ENCODE data around the gene FGFR4. TPM values are rescaled to one million over a fixed set of nuclear protein-coding genes. Genes with fewer than 3 reads are reported as not detected.

Gene FGFR4
- total RNA-seq, 1 experiment from 2014 or later = 291 TPM

DNA sequence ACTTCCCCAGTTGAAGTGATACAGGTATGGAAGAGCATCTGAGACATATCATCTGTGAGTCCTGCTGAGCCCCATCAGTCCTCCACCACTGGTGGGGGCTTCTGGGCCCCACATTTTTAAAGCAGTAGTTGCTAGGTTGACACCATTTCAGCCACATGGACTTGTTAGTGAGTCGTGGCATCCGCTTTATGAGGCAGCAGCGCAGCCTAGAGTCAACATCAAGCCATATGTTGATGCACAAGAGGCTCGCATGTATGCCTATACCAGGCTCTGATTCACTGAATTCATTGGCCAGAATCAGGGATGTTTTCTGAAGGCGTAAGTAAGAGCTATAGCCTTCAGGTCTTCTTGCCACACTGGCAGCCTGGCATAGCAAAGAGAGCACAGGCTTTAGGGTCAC is 37.4 kb upstream of the FGFR4 start:
- Mint-ChIP-seq H3K27me3 (ENCODE audit: unreplicated experiment) (no peaks in the 10 kb centered on the region), H3K36me3 (ENCODE audit: insufficient read depth, unreplicated experiment) (peaks cover 34% of the 10 kb centered on the region), H3K4me1 (ENCODE audit: low read depth, unreplicated experiment) (no peaks in the 10 kb centered on the region), H3K4me3 (ENCODE audit: low read depth, unreplicated experiment) (no peak overlapping the region), H3K9me3 (ENCODE audit: low read depth, unreplicated experiment) (no peaks in the 10 kb centered on the region), H3K27ac (ENCODE audit: unreplicated experiment) (no peak overlapping the region)
- CTCF ChIA-PET = no interaction called here
- DNase-seq = no peak
- TF ChIP-seq CTCF (IDR thresholded peaks at IDR 0.05; ENCODE audit: unreplicated experiment) = no peak
- no TSS peak for BruUV-seq (replicated peaks)
- intact Hi-C loops (cut with micrococcal nuclease; ENCODE audit: unreplicated experiment) = no loop called here

- intact Hi-C loops (cut with micrococcal nuclease; ENCODE audit: unreplicated experiment) = no loop called here
- Mint-ChIP-seq H3K36me3 (ENCODE audit: insufficient read depth, unreplicated experiment) (peaks cover 19% of the 10 kb centered on the region), H3K9me3 (ENCODE audit: low read depth, unreplicated experiment) (no peaks in the 10 kb centered on the region), H3K4me3 (ENCODE audit: low read depth, unreplicated experiment) (no peak overlapping the region), H3K4me1 (ENCODE audit: low read depth, unreplicated experiment) (no peaks in the 10 kb centered on the region), H3K27me3 (ENCODE audit: unreplicated experiment) (no peaks in the 10 kb centered on the region), H3K27ac (ENCODE audit: unreplicated experiment) (no peak overlapping the region)
- no TSS peak for BruUV-seq (replicated peaks)
- DNase-seq = no peak
- CTCF ChIA-PET = no interaction called here
- TF ChIP-seq CTCF (IDR thresholded peaks at IDR 0.05; ENCODE audit: unreplicated experiment) = no peak
Measured at GRCh38 chr5:177064500-177065277, 22.0 kb upstream of the FGFR4 start.

GRCh38 chr5:177065491-177065890 is 21.2 kb upstream of the FGFR4 start:
- TF ChIP-seq CTCF (IDR thresholded peaks at IDR 0.05; ENCODE audit: unreplicated experiment) = no peak
- H3K9me3 Mint-ChIP-seq (ENCODE audit: low read depth, unreplicated experiment) = no peaks in the 10 kb centered on the region
- BruUV-seq (replicated peaks) = no TSS peak
- no peak overlapping the region for H3K4me3 Mint-ChIP-seq (ENCODE audit: low read depth, unreplicated experiment)
- H3K4me1 Mint-ChIP-seq (ENCODE audit: low read depth, unreplicated experiment) = no peaks in the 10 kb centered on the region
- H3K27me3 Mint-ChIP-seq (ENCODE audit: unreplicated experiment) = no peaks in the 10 kb centered on the region
- CTCF ChIA-PET = no interaction called here
- no peak for DNase-seq
- H3K36me3 Mint-ChIP-seq (ENCODE audit: insufficient read depth, unreplicated experiment) = peaks cover 19% of the 10 kb centered on the region
- no peak overlapping the region for H3K27ac Mint-ChIP-seq (ENCODE audit: unreplicated experiment)
- intact Hi-C loops (cut with micrococcal nuclease; ENCODE audit: unreplicated experiment) = no loop called here

DNA sequence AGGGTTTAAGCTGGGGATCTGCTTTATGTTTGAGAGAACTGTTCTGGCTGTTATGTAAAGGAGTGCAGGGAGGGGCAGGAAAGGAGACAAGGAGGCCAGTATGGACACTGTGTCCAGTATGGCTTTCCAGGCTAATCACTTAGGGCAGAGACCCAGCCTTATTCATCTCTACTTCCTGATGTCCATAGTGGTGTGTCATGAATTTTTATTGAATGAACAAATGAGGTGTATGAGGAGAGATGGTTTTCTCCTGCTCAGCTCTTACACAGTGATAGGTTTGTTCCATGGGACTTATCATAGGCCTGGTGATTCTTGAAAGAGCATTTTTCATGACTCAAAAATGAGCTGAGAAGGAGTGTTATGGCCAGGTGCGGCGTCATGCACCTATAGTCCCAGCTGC is 20.5 kb upstream of the FGFR4 start:
- H3K4me3 Mint-ChIP-seq (ENCODE audit: low read depth, unreplicated experiment) = no peak overlapping the region
- H3K36me3 Mint-ChIP-seq (ENCODE audit: insufficient read depth, unreplicated experiment) = peaks cover 23% of the 10 kb centered on the region
- no peak overlapping the region for H3K27ac Mint-ChIP-seq (ENCODE audit: unreplicated experiment)
- no peaks in the 10 kb centered on the region for H3K9me3 Mint-ChIP-seq (ENCODE audit: low read depth, unreplicated experiment)
- no peak for DNase-seq
- CTCF ChIA-PET = interaction anchor here (1.2 kb wide), 1 partner anchor 46 kb away, joined by 4 read pairs; no protein-coding TSS in a partner anchor
- H3K4me1 Mint-ChIP-seq (ENCODE audit: low read depth, unreplicated experiment) = no peaks in the 10 kb centered on the region
- no peak for TF ChIP-seq CTCF (IDR thresholded peaks at IDR 0.05; ENCODE audit: unreplicated experiment)
- intact Hi-C loops (cut with micrococcal nuclease; ENCODE audit: unreplicated experiment) = no loop called here
- no peaks in the 10 kb centered on the region for H3K27me3 Mint-ChIP-seq (ENCODE audit: unreplicated experiment)
- BruUV-seq (replicated peaks) = no TSS peak

Data from Calu3 (cell line).